GM12873 (cell line): ENCODE data around the gene ARHGEF9.

Experiments used
- CTCF ChIP-seq: IDR thresholded peaks from 2 replicates; pipeline ENCODE4 v1.5.1; 2012; ENCODE audit warnings: low read depth, mild to moderate bottlenecking, moderate library complexity, low read length, control low read depth; ENCODE audit not compliant: insufficient read depth; ENCODE audit errors: missing control alignments

ARHGEF9 gene

GRCh38 chrX:63784902-63785707 lies at the start of gene ARHGEF9:
Gene ARHGEF9 (minus strand): TSS chrX:63785214. CDS start chrX:63785145, 69 bp downstream.
- TF ChIP-seq CTCF = no peak

- no peak for TF ChIP-seq CTCF
Measured at GRCh38 chrX:63818156-63818555, 33.1 kb upstream of the ARHGEF9 start.

GRCh38 chrX:63817696-63818095 lies 32.7 kb upstream of the ARHGEF9 start:
- no peak for TF ChIP-seq CTCF

- TF ChIP-seq CTCF = peak; percentile 6
Measured at GRCh38 chrX:63812823-63813222, 27.8 kb upstream of the ARHGEF9 start.

- TF ChIP-seq CTCF = no peak
Measured at GRCh38 chrX:63810746-63811145, 25.7 kb upstream of the ARHGEF9 start.

- TF ChIP-seq CTCF = no peak
Measured at GRCh38 chrX:63809173-63809572, 24.2 kb upstream of the ARHGEF9 start.

GRCh38 chrX:63785708-63786040 lies 660 bp upstream of the ARHGEF9 start:
- no peak for TF ChIP-seq CTCF
